ENCODE measurements around the gene MRNIP. TPM values are rescaled to one million over a fixed set of nuclear protein-coding genes. Genes with fewer than 3 reads are reported as not detected.

Gene MRNIP
- total and polyA plus RNA-seq, 2 experiments from 2014 or later: 28.8 to 57.5 TPM

GRCh38 chr5:179795863-179796833, 62.5 kb downstream of the MRNIP start:
- TF ChIP-seq CTCF (IDR thresholded peaks at IDR 0.05; ENCODE audit: low read depth, low read length): peak; percentile 51
- DNase-seq (ENCODE audit: low read depth in 1 of 2, low spot score in 1 of 2): peak; percentile 88 to 91
- Histone ChIP-seq H3K4me3 (peak overlapping the region; percentile 56), H3K36me3 (peaks cover 7% of the 10 kb centered on the region), H3K4me1 (ENCODE audit: low read depth) (no peaks in the 10 kb centered on the region), H3K27ac (peak overlapping the region; percentile 56), H3K27me3 (no peaks in the 10 kb centered on the region), H3K9me3 (ENCODE audit: low read depth) (no peaks in the 10 kb centered on the region)

- no peaks in the 10 kb centered on the region for H3K27me3 ChIP-seq
- H3K9me3 ChIP-seq (ENCODE audit: low read depth): no peaks in the 10 kb centered on the region
- H3K36me3 ChIP-seq: peaks cover 7% of the 10 kb centered on the region
- H3K4me3 ChIP-seq: peak overlapping the region; percentile 56
- TF ChIP-seq CTCF (IDR thresholded peaks at IDR 0.05; ENCODE audit: low read depth, low read length): no peak
- DNase-seq (ENCODE audit: low read depth in 1 of 2, low spot score in 1 of 2): peak in 1 of 2 donors; percentile 58
- no peaks in the 10 kb centered on the region for H3K4me1 ChIP-seq (ENCODE audit: low read depth)
- peak overlapping the region; percentile 56 for H3K27ac ChIP-seq
These were observed 63.4 kb downstream of the MRNIP start for GRCh38 chr5:179795049-179795862.

GRCh38 chr5:179794575-179794974, 64.0 kb downstream of the MRNIP start:
- H3K4me3 ChIP-seq: no peak overlapping the region
- no peak overlapping the region for H3K27ac ChIP-seq
- TF ChIP-seq CTCF (IDR thresholded peaks at IDR 0.05; ENCODE audit: low read depth, low read length): no peak

GRCh38 chr5:179794171-179794570, 64.4 kb downstream of the MRNIP start:
- TF ChIP-seq CTCF (IDR thresholded peaks at IDR 0.05; ENCODE audit: low read depth, low read length): no peak
- H3K27me3 ChIP-seq: no peaks in the 10 kb centered on the region
- no peak overlapping the region for H3K27ac ChIP-seq
- no peaks in the 10 kb centered on the region for H3K9me3 ChIP-seq (ENCODE audit: low read depth)
- no peaks in the 10 kb centered on the region for H3K4me1 ChIP-seq (ENCODE audit: low read depth)
- no peak for DNase-seq (ENCODE audit: low read depth in 1 of 2, low spot score in 1 of 2)
- no peak overlapping the region for H3K4me3 ChIP-seq
- H3K36me3 ChIP-seq: peaks cover 6% of the 10 kb centered on the region

More at GRCh38 chr5:179794575-179794974, 64.0 kb downstream of the MRNIP start:
- Histone ChIP-seq H3K36me3 (peaks cover 7% of the 10 kb centered on the region), H3K9me3 (ENCODE audit: low read depth) (no peaks in the 10 kb centered on the region), H3K27me3 (no peaks in the 10 kb centered on the region), H3K4me1 (ENCODE audit: low read depth) (no peaks in the 10 kb centered on the region)
- DNase-seq (ENCODE audit: low read depth in 1 of 2, low spot score in 1 of 2): no peak

DNA sequence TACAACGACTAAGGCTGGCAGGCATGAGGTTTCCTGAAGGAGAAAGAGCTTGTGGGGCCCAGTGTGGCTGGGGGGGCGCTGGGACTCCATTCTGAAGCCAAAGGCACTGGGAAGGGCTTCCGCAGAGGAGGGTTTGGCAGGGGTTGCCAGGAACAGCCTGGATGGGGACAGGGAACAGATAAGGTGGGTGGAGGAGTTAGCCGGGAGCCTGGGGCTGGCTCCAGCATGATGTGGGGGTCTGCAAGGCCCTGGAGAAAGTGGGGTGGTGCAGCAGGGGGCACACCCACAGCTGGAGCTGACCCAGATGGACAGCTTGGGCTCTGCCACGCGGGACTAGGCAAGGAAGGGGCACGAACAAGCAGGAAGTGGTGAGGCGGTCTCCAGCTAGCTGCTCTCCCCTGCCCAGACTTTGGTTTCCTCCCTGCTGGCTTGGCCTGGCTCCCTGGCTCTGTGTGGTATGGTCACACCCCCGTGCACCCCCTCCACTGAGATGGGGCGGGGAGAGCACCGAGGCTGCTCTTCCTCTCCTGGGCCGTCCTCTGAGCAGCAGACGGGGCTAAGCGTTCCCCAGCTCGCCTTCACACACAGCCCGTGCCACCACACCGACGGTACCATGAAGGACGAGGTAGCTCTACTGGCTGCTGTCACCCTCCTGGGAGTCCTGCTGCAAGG, 65.0 kb downstream of the MRNIP start, which contains the start of gene LTC4S:
LTC4S (plus strand) TSS at position 519 of the 672 bp plus-strand sequence; CDS start at position 614, 95 bp downstream.
- H3K27me3 ChIP-seq: no peaks in the 10 kb centered on the region
- no peaks in the 10 kb centered on the region for H3K4me1 ChIP-seq (ENCODE audit: low read depth)
- no peak within 1 kb of the TSS for H3K27ac ChIP-seq
- no peak within 1 kb of the TSS for H3K4me3 ChIP-seq
- H3K9me3 ChIP-seq (ENCODE audit: low read depth): no peaks in the 10 kb centered on the region
- TF ChIP-seq CTCF (IDR thresholded peaks at IDR 0.05; ENCODE audit: low read depth, low read length): no peak
- peak in 1 of 2 donors; percentile 92 for DNase-seq (ENCODE audit: low read depth in 1 of 2, low spot score in 1 of 2)
- no peaks in the 10 kb centered on the region for H3K36me3 ChIP-seq
